Neural cell (in vitro differentiated cells): ENCODE results near the gene ADARB2. TPM values are rescaled to one million over a fixed set of nuclear protein-coding genes. Genes with fewer than 3 reads are reported as not detected.

Experiments used
- H2AFZ ChIP-seq: fragments of 200-600, 300-800 bp; sonication (generic), shearing (Covaris generic); 2 replicates; pipeline ENCODE4 v1.6.0; 2014; ENCODE audit warnings: low read depth, mild to moderate bottlenecking, antibody characterized with exemption, low read length, moderate library complexity
- H3F3A ChIP-seq: fragments of 200-600 bp; shearing (Covaris generic); 2 replicates; pipeline ENCODE4 v1.6.1; 2016; ENCODE audit warnings: mild to moderate bottlenecking, moderate library complexity, mixed read lengths, antibody characterized with exemption, low read length; ENCODE audit not compliant: insufficient read depth, poor library complexity, severe bottlenecking
- H3K27ac ChIP-seq: fragments of 200-600, 300-800 bp; sonication (generic), shearing (Covaris generic); 2 replicates; pipeline ENCODE4 v1.5.1; 2014; ENCODE audit warnings: mild to moderate bottlenecking, low read length, moderate library complexity
- H3K27me3 ChIP-seq: fragments of 300-800, 200-600 bp; sonication (generic), shearing (Covaris generic); 2 replicates; pipeline ENCODE4 v1.6.0; 2014; ENCODE audit warnings: mild to moderate bottlenecking, low read depth, low read length, moderate library complexity; ENCODE audit not compliant: insufficient read depth
- H3K36me3 ChIP-seq: fragments of 300-800, 200-600 bp; sonication (generic), shearing (Covaris generic); 2 replicates; pipeline ENCODE4 v1.5.1; 2014; ENCODE audit warnings: mild to moderate bottlenecking, antibody characterized with exemption, low read length, moderate library complexity; ENCODE audit not compliant: insufficient read depth
- H3K4me2 ChIP-seq: fragments of 300-800, 200-600 bp; sonication (generic), shearing (Covaris generic); 2 replicates; pipeline ENCODE4 v1.6.0; 2014; ENCODE audit warnings: mild to moderate bottlenecking, low read length
- H3K4me3 ChIP-seq: fragments of 300-800, 200-600 bp; sonication (generic), shearing (Covaris generic); 2 replicates; pipeline ENCODE4 v1.5.1; 2014; ENCODE audit warnings: mild to moderate bottlenecking, low read length, moderate library complexity
- H3K79me2 ChIP-seq: fragments of 200-600 bp; shearing (Covaris generic); replicated peaks from 2 replicates; pipeline ENCODE4 v1.6.0; 2014; ENCODE audit warnings: mild to moderate bottlenecking, low read length, moderate library complexity; ENCODE audit not compliant: insufficient read depth
- H3K9ac ChIP-seq: fragments of 300-800, 200-600 bp; sonication (generic), shearing (Covaris generic); 2 replicates; pipeline ENCODE4 v1.6.1; 2016; ENCODE audit warnings: mild to moderate bottlenecking, low read length, mixed read lengths
- H3K9me2 ChIP-seq: fragments of 200-600 bp; shearing (Covaris generic); 2 replicates; pipeline ENCODE4 v1.6.1; 2016; ENCODE audit warnings: mild to moderate bottlenecking, low read length, mixed read lengths; ENCODE audit not compliant: insufficient read depth
- H3K9me3 ChIP-seq: fragments of 200-600, 300-800 bp; sonication (generic), shearing (Covaris generic); 2 replicates; pipeline ENCODE4 v1.6.1; 2016; ENCODE audit warnings: mild to moderate bottlenecking, mixed run types, low read length, moderate library complexity, mixed read lengths
- H4K20me1 ChIP-seq: fragments of 200-600 bp; shearing (Covaris generic); 2 replicates; pipeline ENCODE4 v1.6.1; 2016; ENCODE audit warnings: mild to moderate bottlenecking, mixed run types; ENCODE audit not compliant: insufficient read depth
- CTCF ChIP-seq: fragments of 450-650 bp; IDR thresholded peaks from 2 replicates; pipeline ENCODE4 v1.5.1; 2014; ENCODE audit warnings: antibody characterized with exemption, mild to moderate bottlenecking, moderate library complexity; ENCODE audit not compliant: poor library complexity, severe bottlenecking
- EP300 ChIP-seq: fragments of 450-650 bp; conservative IDR thresholded peaks from 2 replicates; pipeline ENCODE4 v1.6.1; 2014; ENCODE audit warnings: antibody characterized with exemption, mild to moderate bottlenecking, moderate library complexity; ENCODE audit not compliant: poor library complexity, severe bottlenecking
- EZH2 ChIP-seq: fragments of 200-600, 300-800 bp; shearing (Covaris generic), sonication (generic); IDR thresholded peaks from 2 replicates; pipeline ENCODE4 v1.6.1; 2014; ENCODE audit warnings: antibody characterized with exemption, low read length, borderline replicate concordance, mild to moderate bottlenecking; ENCODE audit not compliant: insufficient read depth, poor library complexity, severe bottlenecking
- MXI1 ChIP-seq: fragments of 450-650 bp; conservative IDR thresholded peaks from 2 replicates; pipeline ENCODE4 v1.6.1; 2014; ENCODE audit warnings: antibody characterized with exemption, mild to moderate bottlenecking; ENCODE audit not compliant: poor library complexity, severe bottlenecking
- POLR2AphosphoS5 ChIP-seq: IDR thresholded peaks from 2 replicates; pipeline ENCODE4 v1.6.1; 2012
- RAD21 ChIP-seq: fragments of 450-650 bp; conservative IDR thresholded peaks from 2 replicates; pipeline ENCODE4 v1.6.1; 2014; ENCODE audit warnings: antibody characterized with exemption, mild to moderate bottlenecking, moderate library complexity
- REST ChIP-seq: IDR thresholded peaks from 2 replicates; pipeline ENCODE4 v1.6.1; 2012; ENCODE audit warnings: borderline replicate concordance
- SMC3 ChIP-seq: fragments of 450-650 bp; conservative IDR thresholded peaks from 2 replicates; pipeline ENCODE4 v1.6.1; 2014; ENCODE audit warnings: antibody characterized with exemption, mild to moderate bottlenecking, moderate library complexity; ENCODE audit not compliant: poor library complexity
- TAF1 ChIP-seq: IDR thresholded peaks from 2 replicates; pipeline ENCODE4 v1.6.1; 2012; ENCODE audit warnings: low read depth
- polyA plus RNA-seq: library from polyadenylated mRNA; depleted of rRNA; stranded (reverse); fragments of >200 nt; gene quantifications from 2 replicates; pipeline ENCODE4 v1.2.3, GENCODE V29; 2014

ADARB2 gene
- polyA plus RNA-seq, 1 donor from 2014 or later: 3.6 TPM

GRCh38 chr10:1208366-1209311, 528.7 kb downstream of the ADARB2 start:
- Histone ChIP-seq H4K20me1 (no peaks in the 10 kb centered on the region), H3K4me3 (no peak overlapping the region), H3K79me2 (no peaks in the 10 kb centered on the region), H3F3A (no peaks in the 10 kb centered on the region), H3K9me2 (no peaks in the 10 kb centered on the region), H3K27me3 (no peaks in the 10 kb centered on the region), H3K4me2 (no peak overlapping the region), H3K36me3 (no peaks in the 10 kb centered on the region), H2AFZ (no peak overlapping the region), H3K9ac (no peak overlapping the region), H3K27ac (no peak overlapping the region), H3K9me3 (no peaks in the 10 kb centered on the region)
- TF ChIP-seq TAF1 (no peak), RAD21 (no peak), REST (no peak), CTCF (no peak), MXI1 (no peak), EZH2 (no peak)

- Histone ChIP-seq H3K4me2 (no peak overlapping the region), H3K27me3 (no peaks in the 10 kb centered on the region), H3K79me2 (no peaks in the 10 kb centered on the region), H2AFZ (no peak overlapping the region), H3K9me2 (no peaks in the 10 kb centered on the region), H3K36me3 (no peaks in the 10 kb centered on the region), H3F3A (no peaks in the 10 kb centered on the region), H4K20me1 (no peaks in the 10 kb centered on the region), H3K9ac (no peak overlapping the region), H3K9me3 (no peaks in the 10 kb centered on the region), H3K4me3 (no peak overlapping the region), H3K27ac (no peak overlapping the region)
- TF ChIP-seq CTCF (no peak), RAD21 (no peak), EP300 (no peak), SMC3 (no peak), EZH2 (no peak), POLR2AphosphoS5 (no peak), REST (no peak), TAF1 (no peak), MXI1 (no peak)
Observed at GRCh38 chr10:1206601-1207000, 530.7 kb downstream of the ADARB2 start.
